Adrenal gland (tissue), 5 donors: ENCODE data around the gene ABCA4.

Experiments used
- POLR2A ChIP-seq, 2 donors: fragments of 450-650 bp; IDR thresholded peaks; one replicate each; pipeline ENCODE4 v1.6.1; 2017; ENCODE audit warnings: antibody characterized with exemption in 2 of 2, mild to moderate bottlenecking in 2 of 2, moderate library complexity in 1 of 2
- TF ChIP-seq, protein P1 (sequence below), 6 experiments: fragments of 450-650 bp in 4 of 6; fragments of 200-600 bp in 2 of 6; sonication (generic) in 1 of 6; IDR thresholded peaks; 1 replicate in 5 of 6; 2 replicates in 1 of 6; pipeline versions ENCODE4 v1.5.1 to v1.8.0; 2016 to 2021; ENCODE audit warnings: antibody characterized with exemption in 6 of 6, mild to moderate bottlenecking in 2 of 6, moderate library complexity in 1 of 6
- donor health status: DM: no; HTN: no; CAD: no.

DNA sequence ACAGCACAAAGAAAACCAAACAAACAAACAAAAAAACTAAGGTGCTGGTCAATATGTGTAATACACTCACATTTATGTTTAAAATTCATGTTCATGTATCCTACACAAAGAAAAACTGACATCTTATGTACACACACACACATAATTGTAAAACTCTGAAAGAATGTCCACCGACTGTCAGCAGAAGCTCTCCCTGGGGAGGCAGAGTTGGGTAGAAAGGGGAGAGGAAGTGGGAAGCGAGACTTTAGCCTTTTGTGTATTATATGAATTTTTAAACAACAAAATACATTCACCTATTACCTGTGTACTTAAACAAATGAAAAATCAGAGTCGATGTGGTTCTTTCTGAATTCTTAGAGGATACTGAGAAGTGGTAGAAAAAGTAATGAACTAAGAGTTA is 88.3 kb downstream of the ABCA4 start:
- no peak for TF ChIP-seq POLR2A (IDR thresholded peaks at IDR 0.05)
- TF ChIP-seq, protein P1, sequence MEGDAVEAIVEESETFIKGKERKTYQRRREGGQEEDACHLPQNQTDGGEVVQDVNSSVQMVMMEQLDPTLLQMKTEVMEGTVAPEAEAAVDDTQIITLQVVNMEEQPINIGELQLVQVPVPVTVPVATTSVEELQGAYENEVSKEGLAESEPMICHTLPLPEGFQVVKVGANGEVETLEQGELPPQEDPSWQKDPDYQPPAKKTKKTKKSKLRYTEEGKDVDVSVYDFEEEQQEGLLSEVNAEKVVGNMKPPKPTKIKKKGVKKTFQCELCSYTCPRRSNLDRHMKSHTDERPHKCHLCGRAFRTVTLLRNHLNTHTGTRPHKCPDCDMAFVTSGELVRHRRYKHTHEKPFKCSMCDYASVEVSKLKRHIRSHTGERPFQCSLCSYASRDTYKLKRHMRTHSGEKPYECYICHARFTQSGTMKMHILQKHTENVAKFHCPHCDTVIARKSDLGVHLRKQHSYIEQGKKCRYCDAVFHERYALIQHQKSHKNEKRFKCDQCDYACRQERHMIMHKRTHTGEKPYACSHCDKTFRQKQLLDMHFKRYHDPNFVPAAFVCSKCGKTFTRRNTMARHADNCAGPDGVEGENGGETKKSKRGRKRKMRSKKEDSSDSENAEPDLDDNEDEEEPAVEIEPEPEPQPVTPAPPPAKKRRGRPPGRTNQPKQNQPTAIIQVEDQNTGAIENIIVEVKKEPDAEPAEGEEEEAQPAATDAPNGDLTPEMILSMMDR (IDR thresholded peaks at IDR 0.05), result no peak
